ENCODE data around the gene ZMYM2.

The ZMYM2 gene

DNA sequence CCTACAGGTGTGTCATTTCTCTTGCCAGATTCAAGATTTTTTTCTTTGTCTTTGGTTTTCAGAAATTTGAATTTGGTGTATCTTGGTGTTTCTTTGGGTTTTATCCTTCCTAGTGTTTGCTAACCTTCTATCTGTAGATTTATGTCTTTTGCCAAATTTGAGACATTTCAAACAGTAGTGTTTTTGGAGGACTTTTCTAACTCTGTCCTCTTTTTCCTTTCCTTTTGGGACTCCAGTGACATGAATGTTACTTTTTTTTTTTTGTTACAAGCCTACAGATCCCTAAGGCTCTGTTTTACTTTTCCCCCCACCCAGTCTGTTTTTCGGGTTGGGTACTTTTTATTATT lies 58.8 kb downstream of the ZMYM2 start:
- POLR2A ChIA-PET, result no interaction called here
- H3K27me3 ChIP-seq (replicated peaks in 2 of 5; ENCODE audit: control insufficient read depth in 4 of 5, insufficient read depth in 5 of 5, low read length in 4 of 5), result no peaks in the 10 kb centered on the region
- peaks cover 9 to 37% (median 13%) of the 10 kb centered on the region in 5 experiments for H3K9me3 ChIP-seq (ENCODE audit: control extremely low read depth in 1 of 5, control insufficient read depth in 4 of 5, insufficient read depth in 2 of 5, low read depth in 1 of 5, low read length in 4 of 5)
- no peak overlapping the region for H3K27ac ChIP-seq (ENCODE audit: insufficient read depth in 1 of 2, low read depth in 1 of 2, low read length in 2 of 2, poor library complexity in 1 of 2, severe bottlenecking in 2 of 2)
- H3K4me3 ChIP-seq (ENCODE audit: control insufficient read depth in 1 of 7, extremely low read depth in 1 of 7, insufficient read depth in 4 of 7, low read depth in 2 of 7, low read length in 6 of 7), result peak overlapping the region in 1 of 7 experiments; percentile 39
- no CpG with 5 or more reads among the region's 1 CpG for WGBS (ENCODE audit: insufficient coverage)
- H3K36me3 ChIP-seq (ENCODE audit: control insufficient read depth in 4 of 4, insufficient read depth in 4 of 4, low read length in 3 of 4), result peaks cover 20 to 77% (median 47%) of the 10 kb centered on the region in 4 experiments
- CTCF ChIA-PET, result interaction anchor here (1.6 kb wide), 1 partner anchor 11 kb away, joined by 4 read pairs; no protein-coding TSS in a partner anchor
- no peak for DNase-seq
- H3K4me1 ChIP-seq (ENCODE audit: control extremely low read depth in 1 of 4, control insufficient read depth in 4 of 4, insufficient read depth in 4 of 4, low read length in 3 of 4), result no peaks in the 10 kb centered on the region

- no peaks in the 10 kb centered on the region for H3K4me1 ChIP-seq (ENCODE audit: control extremely low read depth in 1 of 4, control insufficient read depth in 4 of 4, insufficient read depth in 4 of 4, low read length in 3 of 4)
- H3K36me3 ChIP-seq (ENCODE audit: control insufficient read depth in 4 of 4, insufficient read depth in 4 of 4, low read length in 3 of 4), result peaks cover 19 to 61% (median 42%) of the 10 kb centered on the region in 4 experiments
- ChIA-PET CTCF (interaction anchor here (0.9 to 1.0 kb wide), 2 partner anchors 15 to 26 kb away, joined by 3 read pairs; no protein-coding TSS in a partner anchor), POLR2A (no interaction called here)
- H3K27ac ChIP-seq (ENCODE audit: insufficient read depth in 1 of 2, low read depth in 1 of 2, low read length in 2 of 2, poor library complexity in 1 of 2, severe bottlenecking in 2 of 2), result no peak overlapping the region
- DNase-seq, result no peak
- peaks cover 7 to 31% (median 13%) of the 10 kb centered on the region in 5 experiments for H3K9me3 ChIP-seq (ENCODE audit: control extremely low read depth in 1 of 5, control insufficient read depth in 4 of 5, insufficient read depth in 2 of 5, low read depth in 1 of 5, low read length in 4 of 5)
- H3K27me3 ChIP-seq (replicated peaks in 2 of 5; ENCODE audit: control insufficient read depth in 4 of 5, insufficient read depth in 5 of 5, low read length in 4 of 5), result no peaks in the 10 kb centered on the region
- no peak overlapping the region for H3K4me3 ChIP-seq (ENCODE audit: control insufficient read depth in 1 of 7, extremely low read depth in 1 of 7, insufficient read depth in 4 of 7, low read depth in 2 of 7, low read length in 6 of 7)
- WGBS (ENCODE audit: insufficient coverage), result no CpG with 5 or more reads among the region's 2 CpGs
These were observed 60.5 kb downstream of the ZMYM2 start for GRCh38 chr13:20019043-20019442.

- WGBS (ENCODE audit: insufficient coverage), result no CpG with 5 or more reads among the region's 2 CpGs
- Histone ChIP-seq H3K27ac (ENCODE audit: insufficient read depth in 1 of 2, low read depth in 1 of 2, low read length in 2 of 2, poor library complexity in 1 of 2, severe bottlenecking in 2 of 2) (no peak overlapping the region), H3K9me3 (ENCODE audit: control extremely low read depth in 1 of 5, control insufficient read depth in 4 of 5, insufficient read depth in 2 of 5, low read depth in 1 of 5, low read length in 4 of 5) (no peaks in the 10 kb centered on the region), H3K4me3 (ENCODE audit: control insufficient read depth in 1 of 7, extremely low read depth in 1 of 7, insufficient read depth in 4 of 7, low read depth in 2 of 7, low read length in 6 of 7) (no peak overlapping the region), H3K36me3 (ENCODE audit: control insufficient read depth in 4 of 4, insufficient read depth in 4 of 4, low read length in 3 of 4) (peaks cover 12 to 40% (median 27%) of the 10 kb centered on the region in 4 experiments), H3K27me3 (replicated peaks in 2 of 5; ENCODE audit: control insufficient read depth in 4 of 5, insufficient read depth in 5 of 5, low read length in 4 of 5) (no peaks in the 10 kb centered on the region), H3K4me1 (ENCODE audit: control extremely low read depth in 1 of 4, control insufficient read depth in 4 of 4, insufficient read depth in 4 of 4, low read length in 3 of 4) (peaks cover 0 to 6% (median 0%) of the 10 kb centered on the region in 4 experiments)
- POLR2A ChIA-PET, result interaction anchor here (0.7 kb wide), 1 partner anchor 488 kb away, joined by 3 read pairs; no protein-coding TSS in a partner anchor
- CTCF ChIA-PET, result interaction anchor here (1.0 to 1.3 kb wide), 2 partner anchors 38 to 39 kb away, joined by 3 to 4 read pairs; no protein-coding TSS in a partner anchor
- DNase-seq, result peak; percentile 29 to 78 (median 69)
These were observed 66.2 kb downstream of the ZMYM2 start for GRCh38 chr13:20024702-20025101.

GRCh38 chr13:20028953-20029352 lies 70.4 kb downstream of the ZMYM2 start:
- POLR2A ChIA-PET, result no interaction called here
- no peak for DNase-seq
- no peaks in the 10 kb centered on the region for H3K27me3 ChIP-seq (replicated peaks in 2 of 5; ENCODE audit: control insufficient read depth in 4 of 5, insufficient read depth in 5 of 5, low read length in 4 of 5)
- H3K4me3 ChIP-seq (ENCODE audit: control insufficient read depth in 1 of 7, extremely low read depth in 1 of 7, insufficient read depth in 4 of 7, low read depth in 2 of 7, low read length in 6 of 7), result no peak overlapping the region
- no peak overlapping the region for H3K27ac ChIP-seq (ENCODE audit: insufficient read depth in 1 of 2, low read depth in 1 of 2, low read length in 2 of 2, poor library complexity in 1 of 2, severe bottlenecking in 2 of 2)
- 96% methylated on average over 3 of the region's 4 CpGs for WGBS (ENCODE audit: insufficient coverage)
- CTCF ChIA-PET, result no interaction called here
- H3K4me1 ChIP-seq (ENCODE audit: control extremely low read depth in 1 of 4, control insufficient read depth in 4 of 4, insufficient read depth in 4 of 4, low read length in 3 of 4), result peaks cover 0 to 6% (median 0%) of the 10 kb centered on the region in 4 experiments
- peaks cover 13 to 56% (median 31%) of the 10 kb centered on the region in 4 experiments for H3K36me3 ChIP-seq (ENCODE audit: control insufficient read depth in 4 of 4, insufficient read depth in 4 of 4, low read length in 3 of 4)
- H3K9me3 ChIP-seq (ENCODE audit: control extremely low read depth in 1 of 5, control insufficient read depth in 4 of 5, insufficient read depth in 2 of 5, low read depth in 1 of 5, low read length in 4 of 5), result no peaks in the 10 kb centered on the region

- H3K36me3 ChIP-seq (ENCODE audit: control insufficient read depth in 4 of 4, insufficient read depth in 4 of 4, low read length in 3 of 4), result peaks cover 19 to 70% (median 35%) of the 10 kb centered on the region in 4 experiments
- H3K4me1 ChIP-seq (ENCODE audit: control extremely low read depth in 1 of 4, control insufficient read depth in 4 of 4, insufficient read depth in 4 of 4, low read length in 3 of 4), result peaks cover 0 to 1% (median 0%) of the 10 kb centered on the region in 4 experiments
- POLR2A ChIA-PET, result no interaction called here
- no CpG with 5 or more reads among the region's 1 CpG for WGBS (ENCODE audit: insufficient coverage)
- H3K9me3 ChIP-seq (ENCODE audit: control extremely low read depth in 1 of 5, control insufficient read depth in 4 of 5, insufficient read depth in 2 of 5, low read depth in 1 of 5, low read length in 4 of 5), result no peaks in the 10 kb centered on the region
- H3K27me3 ChIP-seq (replicated peaks in 2 of 5; ENCODE audit: control insufficient read depth in 4 of 5, insufficient read depth in 5 of 5, low read length in 4 of 5), result no peaks in the 10 kb centered on the region
- H3K27ac ChIP-seq (ENCODE audit: insufficient read depth in 1 of 2, low read depth in 1 of 2, low read length in 2 of 2, poor library complexity in 1 of 2, severe bottlenecking in 2 of 2), result no peak overlapping the region
- CTCF ChIA-PET, result interaction anchor here (0.7 to 3.3 kb wide), 4 partner anchors 14 to 130 kb away, joined by 3 to 9 read pairs (median 3); no protein-coding TSS in a partner anchor
- DNase-seq, result no peak
- H3K4me3 ChIP-seq (ENCODE audit: control insufficient read depth in 1 of 7, extremely low read depth in 1 of 7, insufficient read depth in 4 of 7, low read depth in 2 of 7, low read length in 6 of 7), result no peak overlapping the region
These were observed 75.0 kb downstream of the ZMYM2 start for GRCh38 chr13:20033486-20033885.

- Histone ChIP-seq H3K4me1 (ENCODE audit: control extremely low read depth in 1 of 4, control insufficient read depth in 4 of 4, insufficient read depth in 4 of 4, low read length in 3 of 4) (peaks cover 0 to 1% (median 0%) of the 10 kb centered on the region in 4 experiments), H3K4me3 (ENCODE audit: control insufficient read depth in 1 of 7, extremely low read depth in 1 of 7, insufficient read depth in 4 of 7, low read depth in 2 of 7, low read length in 6 of 7) (no peak overlapping the region), H3K27me3 (replicated peaks in 2 of 5; ENCODE audit: control insufficient read depth in 4 of 5, insufficient read depth in 5 of 5, low read length in 4 of 5) (no peaks in the 10 kb centered on the region), H3K9me3 (ENCODE audit: control extremely low read depth in 1 of 5, control insufficient read depth in 4 of 5, insufficient read depth in 2 of 5, low read depth in 1 of 5, low read length in 4 of 5) (no peaks in the 10 kb centered on the region), H3K36me3 (ENCODE audit: control insufficient read depth in 4 of 4, insufficient read depth in 4 of 4, low read length in 3 of 4) (peaks cover 12 to 72% (median 39%) of the 10 kb centered on the region in 4 experiments), H3K27ac (ENCODE audit: insufficient read depth in 1 of 2, low read depth in 1 of 2, low read length in 2 of 2, poor library complexity in 1 of 2, severe bottlenecking in 2 of 2) (no peak overlapping the region)
- CTCF ChIA-PET, result interaction anchor here (3.1 to 3.3 kb wide), 2 partner anchors 14 to 50 kb away, joined by 9 to 10 read pairs; no protein-coding TSS in a partner anchor
- WGBS (ENCODE audit: insufficient coverage), result 100% methylated on average over 1 of the region's 4 CpGs
- no peak for DNase-seq
- POLR2A ChIA-PET, result no interaction called here
These were observed 76.6 kb downstream of the ZMYM2 start for GRCh38 chr13:20035130-20035529.

DNA sequence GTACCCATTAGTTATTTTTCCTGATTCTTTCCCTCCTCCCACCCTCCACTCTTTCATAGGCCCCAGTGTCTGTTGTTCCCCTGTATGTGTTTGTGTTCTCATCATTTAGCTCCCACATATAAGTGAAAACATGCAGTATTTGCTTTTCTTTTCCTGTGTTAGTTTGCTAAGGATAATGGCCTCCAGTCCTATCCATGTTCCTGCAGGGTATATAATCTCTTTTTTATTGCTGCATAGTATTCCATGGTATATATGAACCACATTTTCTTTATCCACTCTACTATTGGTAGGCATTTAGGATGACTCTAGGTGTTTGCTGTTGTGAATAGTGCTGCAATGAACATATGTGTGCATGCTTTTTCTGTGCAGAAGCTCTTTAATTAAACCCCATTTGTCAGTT lies 79.4 kb downstream of the ZMYM2 start:
- POLR2A ChIA-PET, result no interaction called here
- Histone ChIP-seq H3K9me3 (ENCODE audit: control extremely low read depth in 1 of 5, control insufficient read depth in 4 of 5, insufficient read depth in 2 of 5, low read depth in 1 of 5, low read length in 4 of 5) (no peaks in the 10 kb centered on the region), H3K4me1 (ENCODE audit: control extremely low read depth in 1 of 4, control insufficient read depth in 4 of 4, insufficient read depth in 4 of 4, low read length in 3 of 4) (peaks cover 0 to 1% (median 0%) of the 10 kb centered on the region in 4 experiments), H3K27ac (ENCODE audit: insufficient read depth in 1 of 2, low read depth in 1 of 2, low read length in 2 of 2, poor library complexity in 1 of 2, severe bottlenecking in 2 of 2) (no peak overlapping the region), H3K4me3 (ENCODE audit: control insufficient read depth in 1 of 7, extremely low read depth in 1 of 7, insufficient read depth in 4 of 7, low read depth in 2 of 7, low read length in 6 of 7) (no peak overlapping the region), H3K36me3 (ENCODE audit: control insufficient read depth in 4 of 4, insufficient read depth in 4 of 4, low read length in 3 of 4) (peaks cover 14 to 80% (median 32%) of the 10 kb centered on the region in 4 experiments), H3K27me3 (replicated peaks in 2 of 5; ENCODE audit: control insufficient read depth in 4 of 5, insufficient read depth in 5 of 5, low read length in 4 of 5) (no peaks in the 10 kb centered on the region)
- CTCF ChIA-PET, result interaction anchor here (3.1 kb wide), 1 partner anchor 11 kb away, joined by 10 read pairs; no protein-coding TSS in a partner anchor
- no peak for DNase-seq
